SH-SY5Y (cell line): ENCODE results near the gene PRR33.

Experiments
- GATA2 ChIP-seq: IDR thresholded peaks from 2 replicates; pipeline ENCODE4 v1.6.1; 2011; ENCODE audit warnings: mild to moderate bottlenecking, low read depth, low read length
- GATA3 ChIP-seq: IDR thresholded peaks from 2 replicates; pipeline ENCODE4 v1.6.1; 2011; ENCODE audit warnings: low read depth, mild to moderate bottlenecking, low read length, moderate library complexity

DNA sequence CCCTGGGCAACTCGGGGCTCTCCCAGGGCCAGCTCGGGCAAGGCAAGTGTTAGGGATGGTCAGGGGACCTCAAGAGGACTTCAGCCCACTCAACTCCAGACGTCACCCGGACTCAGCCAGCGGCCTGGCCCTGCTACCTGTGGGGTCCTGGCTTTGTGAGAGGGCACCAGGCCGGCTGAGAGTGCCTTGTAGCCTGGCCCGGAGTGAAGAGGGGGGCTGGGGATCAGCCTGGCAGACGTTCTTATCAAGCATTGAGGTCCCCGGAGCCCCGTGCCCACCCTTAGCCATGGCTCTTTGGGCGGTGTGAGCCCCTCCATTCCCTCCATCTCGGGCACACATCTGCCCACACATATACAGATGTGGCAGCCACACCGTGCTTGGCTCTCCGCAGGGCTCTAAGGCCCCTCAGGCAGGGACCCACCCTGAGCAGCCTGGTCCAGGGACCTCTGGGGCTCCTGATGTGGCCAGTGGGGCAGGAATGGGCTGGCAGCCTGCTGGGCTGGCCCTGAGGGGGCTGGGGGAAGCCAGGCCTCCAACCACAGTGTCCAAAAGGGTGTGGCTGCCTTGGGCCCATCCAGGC is 23.5 kb downstream of the PRR33 start:
- no peak for TF ChIP-seq GATA3
- TF ChIP-seq GATA2: no peak
